GM12873 (cell line): ENCODE measurements around the gene SPATA31C1.

Experiments
- CTCF ChIP-seq: IDR thresholded peaks from 2 replicates; pipeline ENCODE4 v1.5.1; 2012; ENCODE audit warnings: low read depth, mild to moderate bottlenecking, moderate library complexity, low read length, control low read depth; ENCODE audit not compliant: insufficient read depth; ENCODE audit errors: missing control alignments

Gene SPATA31C1

GRCh38 chr9:87950296-87950695 lies 32.5 kb downstream of the SPATA31C1 start:
- no peak for TF ChIP-seq CTCF

GRCh38 chr9:87950765-87951488 lies 33.2 kb downstream of the SPATA31C1 start:
- peak; percentile 57 for TF ChIP-seq CTCF

DNA sequence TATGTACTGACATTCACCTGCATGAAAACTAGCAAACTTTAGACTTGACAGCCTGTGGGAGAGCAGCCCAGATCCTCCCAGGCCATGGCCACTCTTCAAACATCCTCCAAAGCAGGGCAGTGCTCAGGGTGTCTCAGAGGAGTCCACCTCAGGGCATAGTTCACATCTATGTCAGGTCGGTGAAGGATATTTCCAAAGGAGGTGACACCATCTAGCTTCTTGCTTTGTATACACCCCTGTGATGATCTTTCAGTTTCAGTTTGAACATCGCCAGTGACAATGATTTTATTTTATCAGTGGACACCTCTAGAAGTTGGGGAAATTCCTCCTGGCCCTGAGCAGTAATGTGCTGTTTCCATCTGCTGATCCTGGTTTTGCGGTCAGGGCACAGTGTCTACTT lies 36.5 kb downstream of the SPATA31C1 start:
- TF ChIP-seq CTCF = no peak

DNA sequence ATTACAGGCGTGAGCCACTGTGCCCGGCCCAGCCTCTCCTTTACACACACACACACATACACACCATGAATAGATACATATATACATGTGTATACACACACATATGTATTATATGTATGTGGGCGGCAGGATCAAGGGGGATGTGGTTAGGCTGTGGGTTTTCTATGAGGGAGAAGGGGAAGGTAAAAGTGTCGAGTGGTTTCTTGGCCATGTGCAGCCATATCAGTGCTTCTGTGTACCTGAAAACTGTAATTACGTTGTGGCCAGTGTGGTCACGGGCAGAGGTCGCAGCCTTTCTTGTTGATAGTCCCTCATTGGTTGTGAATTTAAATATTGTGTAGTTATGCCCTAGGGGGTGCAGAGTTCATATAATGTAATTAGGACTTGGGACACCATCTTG lies 40.1 kb downstream of the SPATA31C1 start:
- no peak for TF ChIP-seq CTCF

DNA sequence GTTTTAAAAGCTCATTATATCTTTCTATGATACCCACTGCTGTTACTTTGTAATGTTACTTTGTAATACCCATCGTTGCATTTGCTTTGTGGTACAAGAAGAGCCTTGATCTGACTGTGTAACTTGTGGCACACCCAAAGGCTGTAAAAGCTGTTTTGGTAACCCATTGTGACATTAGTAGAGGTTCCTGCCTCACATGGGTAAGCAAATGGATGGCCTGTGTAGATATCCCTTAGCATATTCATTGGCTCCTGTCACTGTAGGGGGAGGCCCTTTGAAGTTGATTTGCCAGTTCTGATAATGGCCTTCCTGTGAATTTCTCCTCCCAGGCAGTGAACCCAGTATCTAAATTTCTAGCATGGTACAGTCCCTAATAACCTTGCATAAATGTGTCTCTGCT lies 40.8 kb downstream of the SPATA31C1 start:
- TF ChIP-seq CTCF = no peak

DNA sequence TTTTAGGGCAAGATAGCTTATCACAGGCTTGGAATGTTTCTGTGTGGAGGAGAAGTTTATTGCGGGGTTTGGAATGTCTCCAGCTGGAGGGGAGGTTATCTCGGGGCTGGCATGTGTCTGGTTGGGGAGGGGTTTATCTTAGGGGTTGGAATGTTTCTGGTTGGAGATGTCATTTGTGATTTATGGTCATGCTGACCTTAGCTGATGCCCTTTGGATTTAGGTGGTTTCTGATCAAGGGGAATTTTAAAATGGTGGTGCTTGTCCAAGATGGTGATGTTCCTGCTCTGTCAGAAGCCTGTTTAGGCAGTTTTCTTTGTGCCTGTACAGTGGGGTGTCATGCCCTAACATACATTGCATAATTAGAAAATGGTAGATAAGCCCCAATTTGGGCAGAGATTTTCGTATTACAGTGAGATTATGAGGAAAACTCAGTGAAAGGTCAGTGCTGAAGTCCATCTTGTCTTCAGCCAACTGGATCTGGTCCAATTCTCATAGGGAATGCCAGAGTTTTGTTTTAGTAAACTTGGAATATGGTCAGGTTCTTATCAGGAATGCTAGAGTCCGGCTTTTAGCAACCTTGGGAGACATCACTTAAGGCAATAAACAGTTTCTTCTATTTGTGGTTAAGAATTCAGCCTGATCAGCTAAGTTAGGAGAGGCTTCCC lies 42.3 kb downstream of the SPATA31C1 start:
- TF ChIP-seq CTCF = no peak

DNA sequence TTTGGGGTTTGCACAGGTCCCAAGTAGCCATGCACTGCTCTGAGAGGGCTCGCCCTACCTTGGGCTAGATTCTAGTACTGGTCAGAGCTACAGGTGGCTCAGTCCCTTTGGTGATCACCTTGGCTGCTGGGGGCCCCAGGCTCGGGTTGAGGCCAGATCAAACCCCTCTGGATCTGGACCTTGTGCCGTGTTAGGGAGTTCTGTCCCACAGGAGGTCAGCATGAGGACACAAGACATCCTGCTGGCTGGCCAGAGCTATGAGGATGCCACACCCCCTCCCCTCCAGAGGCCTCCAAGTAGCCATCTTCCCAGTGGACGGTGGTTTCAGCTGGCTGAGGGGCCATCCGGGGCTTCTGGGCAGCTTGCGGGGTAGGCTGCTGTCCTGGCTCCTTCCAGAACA lies 46.0 kb downstream of the SPATA31C1 start:
- no peak for TF ChIP-seq CTCF
